GM18951 (cell line): ENCODE measurements around the gene CREBBP.
"Not testable (repeated sequence)": the region's sequence is repeated elsewhere in the genome, so short reads cannot be mapped to it uniquely, and the experiment has no call there.

Source experiments
- POLR2A ChIP-seq: IDR thresholded peaks from 4 replicates; pipeline ENCODE4 v1.6.1; 2011; ENCODE audit warnings: mild to moderate bottlenecking; ENCODE audit not compliant: insufficient read length, insufficient read depth; ENCODE audit errors: extremely low read depth
- in situ Hi-C: fragments of 300-500 bp; cut with MboI; formaldehyde crosslinking; loops from one replicate; pipeline ENCODE4 v1.12.0; 2022; ENCODE audit warnings: low sequenced_read_pairs, mixed read lengths, inconsistent platforms; ENCODE audit not compliant: unreplicated experiment

Gene CREBBP

DNA sequence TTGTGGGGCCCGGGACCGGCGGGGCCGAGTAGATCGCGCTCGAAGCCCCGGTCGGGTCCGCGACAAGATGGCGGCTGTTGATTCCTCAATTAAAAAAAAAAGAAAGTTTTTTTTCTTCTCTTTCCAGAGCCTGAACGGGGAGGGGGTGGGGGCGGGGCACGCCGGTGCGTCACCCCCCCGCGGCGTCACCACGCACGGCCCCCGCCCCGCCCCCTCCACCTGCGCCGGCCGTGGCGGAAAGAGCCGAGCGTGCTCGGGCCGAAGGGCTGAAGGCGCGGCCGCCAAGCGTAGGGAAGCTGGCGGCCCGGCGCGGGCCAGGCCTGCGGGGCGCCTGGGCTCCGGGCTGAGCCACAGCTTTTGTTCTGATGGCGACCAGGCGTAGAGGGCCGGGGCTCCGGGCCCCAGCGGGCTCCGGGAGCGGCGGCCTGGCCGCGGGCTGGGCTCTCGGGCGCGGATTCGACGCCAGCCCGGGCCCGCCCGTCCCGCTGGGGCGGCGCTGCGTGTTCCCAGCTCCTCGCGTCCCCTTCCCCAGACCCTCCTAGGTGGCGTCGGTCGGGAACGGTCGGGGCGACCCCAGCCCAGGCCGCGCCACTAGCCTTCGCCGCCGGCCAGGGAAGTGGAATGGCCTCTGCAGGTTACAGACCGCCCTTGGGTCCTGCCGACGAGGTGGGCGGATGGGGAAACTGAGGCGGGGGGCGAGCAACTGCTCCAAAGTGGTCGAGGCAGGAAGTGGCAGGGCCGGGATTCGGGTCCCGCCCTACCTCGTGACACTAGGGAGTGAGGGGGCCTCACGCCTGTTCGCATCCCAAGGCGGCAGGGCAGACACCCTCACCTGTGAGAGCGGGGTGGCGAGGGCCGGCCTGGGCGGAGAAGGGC lies at the start of gene CREBBP:
Gene CREBBP, minus strand, starts transcription at position 91 of the 876 bp plus-strand sequence. CDS start 797 bp downstream, outside the sequence.
- TF ChIP-seq POLR2A = peak; percentile 85
- in situ Hi-C loops = no loop called here

DNA sequence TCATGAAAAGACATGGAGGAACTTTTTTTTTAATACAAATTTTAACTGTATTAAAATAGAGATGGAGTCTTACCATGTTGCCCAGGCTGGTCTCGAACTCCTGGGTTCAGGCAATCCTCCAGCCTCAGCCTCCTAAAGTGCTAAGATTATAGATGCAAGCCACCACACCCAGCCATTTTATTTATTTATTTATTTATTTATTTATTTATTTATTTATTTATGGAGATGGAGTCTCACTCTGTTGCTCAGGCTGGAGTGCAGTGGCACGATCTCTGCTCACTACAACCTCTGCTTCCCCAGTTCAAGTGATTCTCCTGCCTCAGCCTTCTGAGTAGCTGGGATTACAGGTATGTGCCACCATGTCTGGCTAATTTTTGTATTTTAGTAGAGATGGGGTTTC lies 46.6 kb upstream of the CREBBP start:
- in situ Hi-C loops = not testable (repeated sequence)

DNA sequence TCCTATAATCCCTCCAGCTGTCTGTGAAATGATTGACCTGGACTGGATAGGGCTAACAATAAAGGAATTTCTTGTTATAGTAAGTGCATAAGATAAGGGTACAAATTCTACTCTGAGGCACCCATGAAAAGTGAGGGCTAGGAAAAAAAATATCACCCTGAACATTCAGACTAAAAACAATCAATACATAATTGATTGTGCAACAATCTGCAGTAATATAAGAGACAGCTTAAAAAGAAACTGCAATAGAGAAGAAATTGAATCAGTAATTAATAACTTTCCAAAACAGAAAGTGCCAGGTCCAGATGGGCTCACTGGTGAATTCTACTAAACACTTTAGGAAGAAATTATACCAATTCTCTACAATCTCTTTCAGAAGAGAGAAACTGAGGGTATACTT lies 44.2 kb upstream of the CREBBP start:
- TF ChIP-seq POLR2A = no peak
- in situ Hi-C loops = no loop called here

- TF ChIP-seq POLR2A = no peak
- in situ Hi-C loops = no loop called here
These were observed 41.7 kb upstream of the CREBBP start for GRCh38 chr16:3922241-3922640.

DNA sequence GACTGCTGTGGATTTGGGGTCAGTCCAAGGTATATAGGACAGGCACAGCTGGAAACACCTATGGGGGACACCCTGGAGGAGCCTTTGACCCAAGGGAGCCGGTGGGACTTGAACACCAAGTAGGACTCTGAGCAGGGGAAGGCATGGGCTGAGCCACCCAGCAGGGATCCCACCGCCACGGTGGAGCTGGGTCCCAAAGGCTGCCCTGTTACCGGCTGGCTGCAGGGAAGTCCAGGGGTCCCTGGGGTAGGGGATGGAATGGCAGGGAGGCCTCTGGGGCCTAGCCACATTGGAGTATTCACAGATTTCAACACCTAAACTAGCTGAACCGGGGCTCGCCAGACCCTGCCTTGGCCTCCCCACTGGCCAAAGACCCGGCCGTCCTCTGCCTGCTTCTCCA lies 39.7 kb upstream of the CREBBP start:
- no peak for TF ChIP-seq POLR2A

GRCh38 chr16:3919413-3919812 lies 38.9 kb upstream of the CREBBP start:
- TF ChIP-seq POLR2A = no peak
- in situ Hi-C loops = no loop called here

More for the DNA sequence above, 39.7 kb upstream of the CREBBP start:
- in situ Hi-C loops = no loop called here

- no peak for TF ChIP-seq POLR2A
- in situ Hi-C loops = no loop called here
These were observed 35.1 kb upstream of the CREBBP start for GRCh38 chr16:3915426-3916260.

DNA sequence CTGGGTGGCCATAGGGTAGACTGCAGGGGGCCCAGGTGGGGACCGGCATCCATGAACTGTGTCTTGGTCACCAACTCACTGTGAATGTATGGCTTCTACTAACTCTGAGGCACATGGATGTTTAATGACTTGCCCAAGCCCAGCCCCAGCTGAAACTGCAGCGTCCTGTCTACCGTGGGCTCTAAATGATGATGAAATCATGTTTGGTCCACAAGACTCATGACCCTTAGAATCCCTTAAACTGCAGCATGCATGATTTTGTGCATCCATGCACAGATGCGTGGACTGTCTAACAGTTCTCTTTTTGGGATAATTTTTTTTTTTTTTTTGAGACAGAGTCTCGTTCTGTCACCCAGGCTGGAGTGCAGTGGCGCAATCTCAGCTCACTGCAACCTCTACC lies 32.4 kb upstream of the CREBBP start:
- in situ Hi-C loops = no loop called here
- TF ChIP-seq POLR2A = no peak

DNA sequence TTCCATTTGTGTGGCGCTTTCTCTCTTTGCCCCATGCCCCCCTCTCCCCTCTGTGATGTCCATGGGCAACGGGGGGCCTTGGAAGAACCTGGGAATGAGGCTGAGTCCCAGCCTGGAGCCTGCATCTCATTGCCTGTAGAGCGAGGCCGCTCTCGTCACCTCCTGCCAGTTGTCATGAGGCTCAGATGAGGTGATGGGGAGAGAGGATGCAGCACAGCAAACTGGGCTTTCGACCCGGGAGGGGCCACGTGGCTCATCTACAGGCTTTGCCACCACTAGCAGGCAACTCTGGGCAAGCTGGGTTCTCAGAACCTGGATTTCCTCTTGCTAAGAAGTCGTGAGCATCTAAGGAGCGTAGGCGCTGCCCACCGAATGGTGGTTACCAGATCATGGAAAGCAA lies 31.9 kb upstream of the CREBBP start:
- no peak for TF ChIP-seq POLR2A
- in situ Hi-C loops = no loop called here

GRCh38 chr16:3911741-3912140 lies 31.2 kb upstream of the CREBBP start:
- in situ Hi-C loops = not testable (repeated sequence)

- in situ Hi-C loops = no loop called here
- TF ChIP-seq POLR2A = no peak
These were observed 29.5 kb upstream of the CREBBP start for GRCh38 chr16:3909791-3910583.

DNA sequence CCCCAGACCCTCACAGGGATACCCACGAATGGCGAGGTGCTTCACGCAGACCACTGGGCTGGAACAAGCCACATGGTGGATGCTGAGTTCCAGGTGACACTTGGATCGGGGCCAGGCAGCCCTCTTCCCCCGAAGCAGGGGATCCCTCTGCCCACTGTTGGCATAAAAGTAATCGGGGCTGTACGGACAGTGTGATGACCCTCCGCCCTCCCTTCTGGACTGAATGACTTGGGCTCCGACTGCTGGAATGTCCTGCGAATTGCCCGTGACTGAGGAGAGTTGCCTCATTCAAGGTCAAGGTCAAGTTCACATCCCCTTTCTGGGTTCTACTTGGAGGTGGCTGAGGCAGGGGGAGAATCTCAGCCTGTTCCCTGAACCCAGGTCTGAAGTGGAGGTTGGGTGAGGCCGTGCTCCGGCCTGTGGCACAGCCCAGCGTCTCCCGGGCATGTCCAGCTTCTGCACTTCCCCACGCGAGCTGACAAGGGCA lies 28.5 kb upstream of the CREBBP start:
- in situ Hi-C loops = no loop called here
- TF ChIP-seq POLR2A = no peak

DNA sequence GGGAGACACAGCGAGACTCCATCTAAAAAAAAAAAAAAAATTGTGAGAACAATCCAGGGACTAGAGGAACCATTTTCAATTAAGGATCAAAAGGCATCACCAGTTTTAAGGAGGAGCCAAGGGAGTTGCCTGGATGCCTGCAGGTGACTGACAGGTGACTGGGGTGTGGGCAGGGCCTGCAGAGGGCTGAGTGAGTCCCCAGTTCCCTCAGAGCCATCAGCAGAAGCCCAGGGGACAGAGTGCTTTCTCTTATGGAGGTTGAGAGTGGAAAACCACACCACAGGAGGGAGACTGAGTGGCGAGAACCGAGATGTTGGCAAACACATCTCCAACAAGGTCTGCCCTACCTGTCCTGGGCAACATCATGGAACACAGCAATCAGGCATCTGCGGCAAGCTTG lies 27.1 kb upstream of the CREBBP start:
- TF ChIP-seq POLR2A = no peak
- in situ Hi-C loops = no loop called here
